Astrocyte (in vitro differentiated cells and primary cell): ENCODE measurements around the gene SYT17.

Experiments
- CTCF ChIP-seq: IDR thresholded peaks from 2 replicates; pipeline ENCODE4 v1.5.1; 2011; ENCODE audit warnings: low read depth, mild to moderate bottlenecking, inconsistent platforms, low read length, moderate library complexity; ENCODE audit not compliant: insufficient read depth
- EZH2 ChIP-seq: IDR thresholded peaks from 2 replicates; pipeline ENCODE4 v1.6.1; 2012; ENCODE audit warnings: mild to moderate bottlenecking, low read length, inconsistent platforms; ENCODE audit not compliant: insufficient read depth

GRCh38 chr16:19135896-19136438 lies 32.1 kb upstream of the SYT17 start:
- no peak for TF ChIP-seq CTCF
- TF ChIP-seq EZH2: no peak
